ENCODE data around the gene TSPAN32.

Gene TSPAN32

GRCh38 chr11:2351701-2352100 is 49.9 kb downstream of the TSPAN32 start:
- no peak for DNase-seq (ENCODE audit: low spot score)
- H2BK120ac ChIP-seq (ENCODE audit: low read depth, low read length), result no peak overlapping the region
- no peak overlapping the region for H2AFZ ChIP-seq (ENCODE audit: low read length)
- no peak overlapping the region for H2BK5ac ChIP-seq (ENCODE audit: low read length)
- no peak overlapping the region for H3K9ac ChIP-seq (ENCODE audit: low read depth, low read length, poor library complexity)
- H4K8ac ChIP-seq (ENCODE audit: low read depth, low read length), result no peak overlapping the region
- H2BK15ac ChIP-seq (ENCODE audit: low read length), result peak overlapping the region; percentile 30
- no peaks in the 10 kb centered on the region for H3K36me3 ChIP-seq (replicated peaks in 1 of 2; ENCODE audit: control insufficient read depth in 2 of 2, insufficient read depth in 2 of 2, low read length in 2 of 2)
- no CpG with 5 or more reads among the region's 3 CpGs for WGBS, 2 donors (ENCODE audit: extremely low coverage in 2 of 2, insufficient read length in 2 of 2, insufficient replicate concordance in 1 of 2)
- no peak overlapping the region for H3K14ac ChIP-seq (ENCODE audit: low read length)
- peaks cover 0 to 15% of the 10 kb centered on the region in 2 donors for H3K9me3 ChIP-seq (replicated peaks in 1 of 2; ENCODE audit: control insufficient read depth in 2 of 2, insufficient read depth in 1 of 2, low read depth in 1 of 2, low read length in 2 of 2)
- H3K4ac ChIP-seq (ENCODE audit: low read length), result no peak overlapping the region
- H3K79me1 ChIP-seq (ENCODE audit: low read depth, low read length), result no peaks in the 10 kb centered on the region
- peak overlapping the region; percentile 75 for H2AK5ac ChIP-seq (ENCODE audit: low read depth, low read length)
- H3K27ac ChIP-seq (replicated peaks; ENCODE audit: low read length), result no peak overlapping the region
- peak overlapping the region; percentile 74 for H3K18ac ChIP-seq (ENCODE audit: low read length)
- H3K23ac ChIP-seq (ENCODE audit: low read depth, low read length, poor library complexity), result peak overlapping the region; percentile 43
- peak overlapping the region in 1 of 2 donors; percentile 15 for H3K4me3 ChIP-seq (ENCODE audit: low read length in 2 of 2)
- peaks cover 0 to 3% (median 0%) of the 10 kb centered on the region in 3 experiments for H3K27me3 ChIP-seq (ENCODE audit: control insufficient read depth in 3 of 3, insufficient read depth in 3 of 3, low read depth in 1 of 3, low read length in 3 of 3)
- H3K4me2 ChIP-seq (ENCODE audit: insufficient read depth, low read length, poor library complexity, severe bottlenecking), result no peak overlapping the region
- no peak overlapping the region for H2BK12ac ChIP-seq (ENCODE audit: low read length)
- peak overlapping the region; percentile 79 for H4K91ac ChIP-seq (ENCODE audit: low read depth, low read length, poor library complexity)
- H3K4me1 ChIP-seq (ENCODE audit: control insufficient read depth in 2 of 2, insufficient read depth in 1 of 2, low read depth in 1 of 2, low read length in 2 of 2), result no peaks in the 10 kb centered on the region

DNA sequence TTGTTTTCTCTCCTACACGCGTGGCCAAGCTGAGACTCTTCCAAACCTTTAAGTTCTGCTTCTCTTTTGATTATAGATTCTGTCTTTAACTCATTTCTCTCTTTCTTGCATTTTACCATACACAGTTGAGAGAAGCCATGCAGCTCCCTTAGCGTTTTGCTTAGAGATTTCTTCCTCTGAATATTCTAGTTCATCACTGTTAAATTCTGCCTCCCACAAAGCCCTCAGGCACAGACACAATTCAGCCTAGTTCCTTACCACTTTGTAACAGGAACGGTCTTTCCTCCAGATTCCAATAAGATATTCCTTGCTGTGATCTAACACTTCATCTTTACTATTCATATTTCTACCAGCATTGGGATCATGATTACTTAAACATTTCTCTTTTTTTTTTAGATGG is 50.6 kb downstream of the TSPAN32 start:
- no peak for DNase-seq (ENCODE audit: low spot score)
- Histone ChIP-seq H2BK120ac (ENCODE audit: low read depth, low read length) (no peak overlapping the region), H2BK15ac (ENCODE audit: low read length) (no peak overlapping the region), H2BK12ac (ENCODE audit: low read length) (no peak overlapping the region), H3K4me1 (ENCODE audit: control insufficient read depth in 2 of 2, insufficient read depth in 1 of 2, low read depth in 1 of 2, low read length in 2 of 2) (no peaks in the 10 kb centered on the region), H2AK5ac (ENCODE audit: low read depth, low read length) (no peak overlapping the region), H3K79me1 (ENCODE audit: low read depth, low read length) (no peaks in the 10 kb centered on the region), H3K9me3 (replicated peaks in 1 of 2; ENCODE audit: control insufficient read depth in 2 of 2, insufficient read depth in 1 of 2, low read depth in 1 of 2, low read length in 2 of 2) (peaks cover 0 to 12% of the 10 kb centered on the region in 2 donors), H3K4me3 (ENCODE audit: low read length in 2 of 2) (no peak overlapping the region), H4K8ac (ENCODE audit: low read depth, low read length) (no peak overlapping the region), H4K91ac (ENCODE audit: low read depth, low read length, poor library complexity) (peak overlapping the region; percentile 72), H2AFZ (ENCODE audit: low read length) (no peak overlapping the region), H3K27me3 (ENCODE audit: control insufficient read depth in 3 of 3, insufficient read depth in 3 of 3, low read depth in 1 of 3, low read length in 3 of 3) (peaks cover 0 to 3% (median 0%) of the 10 kb centered on the region in 3 experiments), H3K4me2 (ENCODE audit: insufficient read depth, low read length, poor library complexity, severe bottlenecking) (no peak overlapping the region), H3K23ac (ENCODE audit: low read depth, low read length, poor library complexity) (no peak overlapping the region), H3K14ac (ENCODE audit: low read length) (no peak overlapping the region), H2BK5ac (ENCODE audit: low read length) (no peak overlapping the region), H3K4ac (ENCODE audit: low read length) (no peak overlapping the region), H3K18ac (ENCODE audit: low read length) (no peak overlapping the region), H3K9ac (ENCODE audit: low read depth, low read length, poor library complexity) (no peak overlapping the region), H3K27ac (replicated peaks; ENCODE audit: low read length) (no peak overlapping the region), H3K36me3 (replicated peaks in 1 of 2; ENCODE audit: control insufficient read depth in 2 of 2, insufficient read depth in 2 of 2, low read length in 2 of 2) (no peaks in the 10 kb centered on the region)
- no CpG with 5 or more reads among the region's 4 CpGs for WGBS, 2 donors (ENCODE audit: extremely low coverage in 2 of 2, insufficient read length in 2 of 2, insufficient replicate concordance in 1 of 2)

- H3K4ac ChIP-seq (ENCODE audit: low read length), result no peak overlapping the region
- no peak overlapping the region for H3K14ac ChIP-seq (ENCODE audit: low read length)
- no peak overlapping the region for H4K91ac ChIP-seq (ENCODE audit: low read depth, low read length, poor library complexity)
- WGBS, 2 donors (ENCODE audit: extremely low coverage in 2 of 2, insufficient read length in 2 of 2, insufficient replicate concordance in 1 of 2), result no CpG with 5 or more reads among the region's 7 CpGs
- H3K27ac ChIP-seq (replicated peaks; ENCODE audit: low read length), result no peak overlapping the region
- H3K4me1 ChIP-seq (ENCODE audit: control insufficient read depth in 2 of 2, insufficient read depth in 1 of 2, low read depth in 1 of 2, low read length in 2 of 2), result peaks cover 0 to under 1% of the 10 kb centered on the region in 2 donors
- no peak overlapping the region for H3K4me2 ChIP-seq (ENCODE audit: insufficient read depth, low read length, poor library complexity, severe bottlenecking)
- H4K8ac ChIP-seq (ENCODE audit: low read depth, low read length), result no peak overlapping the region
- H2BK120ac ChIP-seq (ENCODE audit: low read depth, low read length), result no peak overlapping the region
- no peak overlapping the region for H3K4me3 ChIP-seq (ENCODE audit: low read length in 2 of 2)
- no peak overlapping the region for H3K18ac ChIP-seq (ENCODE audit: low read length)
- peaks cover 0 to 2% (median 0%) of the 10 kb centered on the region in 3 experiments for H3K27me3 ChIP-seq (ENCODE audit: control insufficient read depth in 3 of 3, insufficient read depth in 3 of 3, low read depth in 1 of 3, low read length in 3 of 3)
- H2BK15ac ChIP-seq (ENCODE audit: low read length), result no peak overlapping the region
- peaks cover 0 to 7% of the 10 kb centered on the region in 2 donors for H3K9me3 ChIP-seq (replicated peaks in 1 of 2; ENCODE audit: control insufficient read depth in 2 of 2, insufficient read depth in 1 of 2, low read depth in 1 of 2, low read length in 2 of 2)
- H3K79me1 ChIP-seq (ENCODE audit: low read depth, low read length), result no peaks in the 10 kb centered on the region
- no peak overlapping the region for H2AFZ ChIP-seq (ENCODE audit: low read length)
- no peak overlapping the region for H2AK5ac ChIP-seq (ENCODE audit: low read depth, low read length)
- no peak overlapping the region for H3K9ac ChIP-seq (ENCODE audit: low read depth, low read length, poor library complexity)
- H2BK12ac ChIP-seq (ENCODE audit: low read length), result no peak overlapping the region
- no peak for DNase-seq (ENCODE audit: low spot score)
- H3K36me3 ChIP-seq (replicated peaks in 1 of 2; ENCODE audit: control insufficient read depth in 2 of 2, insufficient read depth in 2 of 2, low read length in 2 of 2), result no peaks in the 10 kb centered on the region
- no peak overlapping the region for H2BK5ac ChIP-seq (ENCODE audit: low read length)
- H3K23ac ChIP-seq (ENCODE audit: low read depth, low read length, poor library complexity), result no peak overlapping the region
Observed at GRCh38 chr11:2355000-2355644, 53.3 kb downstream of the TSPAN32 start.

DNA sequence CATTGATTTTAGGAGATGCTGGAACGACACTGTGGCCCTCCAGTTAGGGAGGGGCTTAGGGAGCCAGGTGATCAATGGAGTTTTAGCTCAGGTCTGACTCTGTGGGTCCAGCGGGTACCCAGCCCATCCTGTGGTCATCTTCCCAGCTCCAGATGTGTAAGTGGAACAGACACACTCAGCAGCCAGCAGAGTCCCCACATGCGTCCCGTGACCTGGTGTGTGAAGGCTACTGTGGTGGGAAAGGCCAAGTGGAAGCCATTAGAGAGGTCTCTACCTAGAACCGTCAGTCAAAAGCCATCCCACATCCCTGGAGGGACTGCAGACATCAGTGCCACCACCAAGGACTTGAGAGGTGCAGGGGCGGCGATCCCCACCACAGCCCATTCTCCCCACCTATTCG is 55.4 kb downstream of the TSPAN32 start:
- H4K91ac ChIP-seq (ENCODE audit: low read depth, low read length, poor library complexity), result no peak overlapping the region
- no peak overlapping the region for H3K4me3 ChIP-seq (ENCODE audit: low read length in 2 of 2)
- peaks cover 0 to 4% of the 10 kb centered on the region in 2 donors for H3K9me3 ChIP-seq (replicated peaks in 1 of 2; ENCODE audit: control insufficient read depth in 2 of 2, insufficient read depth in 1 of 2, low read depth in 1 of 2, low read length in 2 of 2)
- H3K9ac ChIP-seq (ENCODE audit: low read depth, low read length, poor library complexity), result no peak overlapping the region
- H2BK12ac ChIP-seq (ENCODE audit: low read length), result no peak overlapping the region
- H3K4me1 ChIP-seq (ENCODE audit: control insufficient read depth in 2 of 2, insufficient read depth in 1 of 2, low read depth in 1 of 2, low read length in 2 of 2), result peaks cover 0 to 2% of the 10 kb centered on the region in 2 donors
- no peaks in the 10 kb centered on the region for H3K36me3 ChIP-seq (replicated peaks in 1 of 2; ENCODE audit: control insufficient read depth in 2 of 2, insufficient read depth in 2 of 2, low read length in 2 of 2)
- H2BK120ac ChIP-seq (ENCODE audit: low read depth, low read length), result no peak overlapping the region
- no peak overlapping the region for H2AFZ ChIP-seq (ENCODE audit: low read length)
- no peak overlapping the region for H3K23ac ChIP-seq (ENCODE audit: low read depth, low read length, poor library complexity)
- H3K4ac ChIP-seq (ENCODE audit: low read length), result no peak overlapping the region
- H3K14ac ChIP-seq (ENCODE audit: low read length), result no peak overlapping the region
- no peak overlapping the region for H3K4me2 ChIP-seq (ENCODE audit: insufficient read depth, low read length, poor library complexity, severe bottlenecking)
- no peak for DNase-seq (ENCODE audit: low spot score)
- H3K18ac ChIP-seq (ENCODE audit: low read length), result no peak overlapping the region
- no peak overlapping the region for H3K27ac ChIP-seq (replicated peaks; ENCODE audit: low read length)
- H3K27me3 ChIP-seq (ENCODE audit: control insufficient read depth in 3 of 3, insufficient read depth in 3 of 3, low read depth in 1 of 3, low read length in 3 of 3), result peaks cover 0 to 2% (median 0%) of the 10 kb centered on the region in 3 experiments
- H4K8ac ChIP-seq (ENCODE audit: low read depth, low read length), result no peak overlapping the region
- H2BK5ac ChIP-seq (ENCODE audit: low read length), result no peak overlapping the region
- WGBS, 2 donors (ENCODE audit: extremely low coverage in 2 of 2, insufficient read length in 2 of 2, insufficient replicate concordance in 1 of 2), result no CpG with 5 or more reads among the region's 8 CpGs
- H2AK5ac ChIP-seq (ENCODE audit: low read depth, low read length), result no peak overlapping the region
- no peaks in the 10 kb centered on the region for H3K79me1 ChIP-seq (ENCODE audit: low read depth, low read length)
- H2BK15ac ChIP-seq (ENCODE audit: low read length), result no peak overlapping the region
